C4-2B (cell line): Measurements from ENCODE around the gene TMEM132D.

Source experiments
- CTCF ChIP-seq: fragments of 450-650 bp; conservative IDR thresholded peaks from 2 replicates; pipeline ENCODE4 v1.5.1; 2017; ENCODE audit warnings: mild to moderate bottlenecking
- ZFX ChIP-seq: fragments of 450-650 bp; IDR thresholded peaks from 2 replicates; pipeline ENCODE4 v1.6.1; 2017

- no peak for TF ChIP-seq CTCF
- no peak for TF ChIP-seq ZFX
Measured at GRCh38 chr12:129903956-129904829, at the start of gene TMEM132D.
